ENCODE measurements around the gene ZNF740. TPM values are rescaled to one million over a fixed set of nuclear protein-coding genes. Genes with fewer than 3 reads are reported as not detected.

ZNF740 gene
- total RNA-seq, 2 experiments from 2014 or later = 34.9 to 42.8 TPM

- Mint-ChIP-seq H3K9me3 (no peaks in the 10 kb centered on the region), H3K27me3 (no peaks in the 10 kb centered on the region), H3K4me3 (no peak overlapping the region), H3K27ac (no peak overlapping the region), H3K4me1 (peaks cover 61% of the 10 kb centered on the region), H3K36me3 (peaks cover 39% of the 10 kb centered on the region)
- DNase-seq = no peak
Observed at GRCh38 chr12:53211476-53212381, 31.2 kb downstream of the ZNF740 start.

- no peaks in the 10 kb centered on the region for H3K9me3 Mint-ChIP-seq
- H3K4me3 Mint-ChIP-seq = no peak overlapping the region
- no peak for DNase-seq
- peaks cover 39% of the 10 kb centered on the region for H3K36me3 Mint-ChIP-seq
- no peaks in the 10 kb centered on the region for H3K27me3 Mint-ChIP-seq
- H3K27ac Mint-ChIP-seq = peak overlapping the region; percentile 39
- H3K4me1 Mint-ChIP-seq = peaks cover 63% of the 10 kb centered on the region
Observed at GRCh38 chr12:53212931-53213330, 32.4 kb downstream of the ZNF740 start.

DNA sequence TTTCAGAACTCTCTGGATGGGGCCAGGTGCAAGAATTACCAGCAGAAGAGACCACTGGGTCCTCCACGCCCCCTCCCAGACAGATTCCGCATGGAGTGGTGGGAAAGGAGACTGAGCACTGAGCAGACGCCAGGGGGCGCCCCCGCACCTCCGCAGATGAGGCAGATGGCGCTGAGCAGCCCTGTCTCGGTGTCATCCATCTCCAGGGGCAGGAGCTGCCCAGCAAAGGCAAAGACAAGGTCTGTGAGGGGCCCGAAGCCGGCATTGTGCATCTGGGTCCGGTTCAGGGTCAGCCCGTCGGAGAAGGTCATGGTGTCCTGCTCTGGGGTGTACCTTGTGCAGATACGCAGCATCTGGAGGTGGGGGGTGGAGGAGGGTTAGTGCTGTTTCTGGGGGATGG lies 32.8 kb downstream of the ZNF740 start:
- H3K4me1 Mint-ChIP-seq = peaks cover 63% of the 10 kb centered on the region
- no peaks in the 10 kb centered on the region for H3K9me3 Mint-ChIP-seq
- DNase-seq = peak; percentile 82
- H3K36me3 Mint-ChIP-seq = peaks cover 39% of the 10 kb centered on the region
- H3K27me3 Mint-ChIP-seq = no peaks in the 10 kb centered on the region
- no peak overlapping the region for H3K4me3 Mint-ChIP-seq
- H3K27ac Mint-ChIP-seq = peak overlapping the region; percentile 39

DNA sequence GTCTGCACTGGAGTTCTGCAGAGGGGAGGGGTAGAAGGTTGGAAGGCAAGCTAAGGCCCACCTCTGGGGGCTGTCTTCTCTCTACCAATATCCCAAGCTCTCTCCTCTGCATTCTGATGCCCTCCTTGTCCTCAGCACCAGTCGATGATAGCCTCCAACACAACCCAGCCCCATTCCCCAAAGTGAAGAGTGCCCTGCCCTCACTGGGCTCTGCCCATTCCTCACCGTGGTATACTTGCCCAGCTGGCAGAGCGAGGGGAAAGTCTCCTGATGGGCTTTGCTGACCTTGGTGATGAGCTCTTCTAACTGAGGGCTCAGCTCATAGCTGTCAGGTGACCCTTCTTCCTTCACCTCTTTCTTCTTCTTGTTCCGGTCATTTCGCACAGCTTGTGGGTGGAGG lies 33.7 kb downstream of the ZNF740 start:
- Mint-ChIP-seq H3K4me3 (no peak overlapping the region), H3K9me3 (no peaks in the 10 kb centered on the region), H3K27me3 (no peaks in the 10 kb centered on the region), H3K36me3 (peaks cover 34% of the 10 kb centered on the region), H3K27ac (peak overlapping the region; percentile 59), H3K4me1 (peaks cover 61% of the 10 kb centered on the region)
- no peak for DNase-seq

DNA sequence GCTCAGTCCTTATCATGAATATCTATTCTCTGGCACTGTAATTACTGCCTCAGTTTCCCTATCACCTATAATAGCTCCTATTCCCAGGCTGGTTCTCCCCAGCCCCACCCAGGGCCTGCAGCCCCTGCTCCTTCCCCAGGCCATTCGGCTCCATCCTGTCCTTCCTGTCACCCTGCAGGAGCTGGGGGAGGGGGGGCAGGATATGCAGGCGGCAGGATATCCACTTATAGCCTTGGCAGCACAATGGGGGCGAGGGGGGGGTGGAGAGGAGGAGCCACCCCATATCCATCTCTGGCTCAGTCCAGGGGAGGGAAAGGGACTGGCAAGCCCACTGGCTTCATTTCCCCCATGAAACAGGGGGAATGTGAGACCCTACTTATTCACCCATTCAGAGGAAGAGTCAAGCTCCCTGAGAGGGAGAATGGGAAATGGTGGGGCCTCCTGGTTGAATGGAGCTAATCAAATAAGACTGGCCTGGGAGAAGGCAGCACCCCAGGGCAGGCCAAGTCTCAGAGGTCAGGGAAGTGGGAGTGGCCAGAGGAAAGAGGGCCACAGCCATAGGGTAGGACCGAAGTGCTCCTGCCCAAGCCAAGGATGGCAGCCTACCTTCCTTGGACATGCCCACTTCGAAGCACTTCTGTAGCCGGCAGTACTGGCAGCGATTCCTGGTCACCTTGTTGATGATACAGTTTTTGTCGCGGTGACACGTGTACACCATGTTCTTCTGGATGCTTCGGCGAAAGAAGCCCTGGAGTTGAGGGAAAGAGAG lies 34.3 kb downstream of the ZNF740 start:
- H3K4me1 Mint-ChIP-seq = peaks cover 61% of the 10 kb centered on the region
- no peak overlapping the region for H3K4me3 Mint-ChIP-seq
- H3K36me3 Mint-ChIP-seq = peaks cover 28% of the 10 kb centered on the region
- H3K9me3 Mint-ChIP-seq = no peaks in the 10 kb centered on the region
- H3K27ac Mint-ChIP-seq = peak overlapping the region; percentile 96
- H3K27me3 Mint-ChIP-seq = no peaks in the 10 kb centered on the region
- DNase-seq = no peak

- no peaks in the 10 kb centered on the region for H3K27me3 Mint-ChIP-seq
- H3K4me3 Mint-ChIP-seq = no peak overlapping the region
- H3K27ac Mint-ChIP-seq = peak overlapping the region; percentile 96
- no peak for DNase-seq
- peaks cover 63% of the 10 kb centered on the region for H3K4me1 Mint-ChIP-seq
- H3K9me3 Mint-ChIP-seq = no peaks in the 10 kb centered on the region
- H3K36me3 Mint-ChIP-seq = peaks cover 22% of the 10 kb centered on the region
Observed at GRCh38 chr12:53215497-53215896, 35.0 kb downstream of the ZNF740 start.

- Mint-ChIP-seq H3K36me3 (peaks cover 13% of the 10 kb centered on the region), H3K9me3 (no peaks in the 10 kb centered on the region), H3K4me1 (peaks cover 65% of the 10 kb centered on the region)
Observed at GRCh38 chr12:53217051-53217930, 36.8 kb downstream of the ZNF740 start.

DNA sequence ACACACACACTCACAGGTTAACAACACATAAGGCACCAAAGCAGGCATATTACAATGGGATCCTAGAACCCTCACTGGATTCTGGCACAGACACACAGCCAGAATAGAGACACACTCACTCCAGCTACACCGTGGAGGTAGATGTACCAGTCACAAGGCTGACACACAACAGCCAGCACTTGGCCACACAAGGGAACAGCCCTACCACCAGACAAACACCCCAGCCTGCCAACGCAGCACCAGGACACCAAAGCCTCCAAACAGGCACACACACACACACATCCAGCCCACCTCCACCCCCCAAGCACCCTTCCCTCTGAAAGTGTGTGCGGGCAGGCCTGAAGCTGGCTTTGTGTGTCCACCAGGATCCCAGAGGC lies 37.4 kb downstream of the ZNF740 start:
- no peaks in the 10 kb centered on the region for H3K9me3 Mint-ChIP-seq

More at GRCh38 chr12:53217051-53217930, 36.8 kb downstream of the ZNF740 start:
- Mint-ChIP-seq H3K27me3 (no peaks in the 10 kb centered on the region), H3K27ac (peak overlapping the region; percentile 96), H3K4me3 (peak overlapping the region; percentile 88)
- DNase-seq = peak; percentile 56

DNA sequence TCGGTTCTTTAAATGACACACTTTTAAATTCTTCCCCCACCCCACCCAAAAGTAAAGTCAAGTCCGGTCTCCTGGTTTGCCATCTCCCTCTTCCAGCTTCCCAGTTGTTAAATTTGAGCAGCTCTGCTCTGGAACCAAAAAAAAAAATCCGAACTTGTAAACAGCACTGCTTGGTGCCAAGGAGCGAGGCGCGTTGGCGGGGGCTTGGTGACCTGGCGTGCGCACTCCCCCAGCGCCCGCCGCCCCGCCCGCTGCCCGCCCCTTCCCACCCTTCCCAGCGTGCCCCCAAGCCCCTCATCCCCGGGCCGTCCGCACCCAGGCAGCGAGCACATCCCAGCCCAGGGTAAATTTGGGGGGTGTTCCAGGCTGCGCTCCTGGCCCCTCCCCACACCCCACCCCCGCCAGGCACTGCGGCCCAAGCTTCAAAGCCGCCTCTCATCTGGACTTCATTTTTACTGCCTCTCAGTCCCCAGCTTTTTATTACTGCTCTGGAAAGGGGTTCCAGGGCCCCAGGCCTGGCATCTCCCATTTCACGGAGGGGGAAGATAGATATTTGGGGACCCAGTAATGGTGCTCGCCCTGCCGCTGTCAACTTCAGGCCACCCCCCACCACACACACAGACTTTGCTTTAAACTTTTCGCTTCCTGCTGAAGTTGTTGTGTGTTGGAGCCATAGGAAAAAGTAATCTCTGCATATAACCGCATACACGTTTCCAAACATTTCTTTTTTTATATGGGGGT lies 38.2 kb downstream of the ZNF740 start:
- Mint-ChIP-seq H3K4me3 (peak overlapping the region; percentile 88), H3K27me3 (no peaks in the 10 kb centered on the region)
- peak; percentile 37 for DNase-seq

More for the DNA sequence above, 37.4 kb downstream of the ZNF740 start:
- no peak for DNase-seq
- Mint-ChIP-seq H3K27ac (peak overlapping the region; percentile 96), H3K4me1 (peaks cover 69% of the 10 kb centered on the region), H3K36me3 (peaks cover 10% of the 10 kb centered on the region), H3K27me3 (no peaks in the 10 kb centered on the region), H3K4me3 (peak overlapping the region; percentile 88)

GRCh38 chr12:53219292-53219955 lies 38.9 kb downstream of the ZNF740 start:
- H3K4me1 Mint-ChIP-seq = peaks cover 68% of the 10 kb centered on the region
- DNase-seq = peak; percentile 84
- peaks cover 3% of the 10 kb centered on the region for H3K36me3 Mint-ChIP-seq
- H3K9me3 Mint-ChIP-seq = no peaks in the 10 kb centered on the region
- H3K27me3 Mint-ChIP-seq = no peaks in the 10 kb centered on the region
- peak overlapping the region; percentile 88 for H3K4me3 Mint-ChIP-seq
- peak overlapping the region; percentile 95 for H3K27ac Mint-ChIP-seq

More for the DNA sequence above, 38.2 kb downstream of the ZNF740 start:
- peaks cover 3% of the 10 kb centered on the region for H3K36me3 Mint-ChIP-seq
- peaks cover 67% of the 10 kb centered on the region for H3K4me1 Mint-ChIP-seq
- no peaks in the 10 kb centered on the region for H3K9me3 Mint-ChIP-seq
- H3K27ac Mint-ChIP-seq = peak overlapping the region; percentile 96

GRCh38 chr12:53219956-53220693 lies 39.6 kb downstream of the ZNF740 start:
- Mint-ChIP-seq H3K36me3 (peaks cover 3% of the 10 kb centered on the region), H3K4me3 (peak overlapping the region; percentile 88), H3K9me3 (no peaks in the 10 kb centered on the region), H3K4me1 (peaks cover 73% of the 10 kb centered on the region), H3K27ac (peak overlapping the region; percentile 95), H3K27me3 (no peaks in the 10 kb centered on the region)
- peak; percentile 83 for DNase-seq

DNA sequence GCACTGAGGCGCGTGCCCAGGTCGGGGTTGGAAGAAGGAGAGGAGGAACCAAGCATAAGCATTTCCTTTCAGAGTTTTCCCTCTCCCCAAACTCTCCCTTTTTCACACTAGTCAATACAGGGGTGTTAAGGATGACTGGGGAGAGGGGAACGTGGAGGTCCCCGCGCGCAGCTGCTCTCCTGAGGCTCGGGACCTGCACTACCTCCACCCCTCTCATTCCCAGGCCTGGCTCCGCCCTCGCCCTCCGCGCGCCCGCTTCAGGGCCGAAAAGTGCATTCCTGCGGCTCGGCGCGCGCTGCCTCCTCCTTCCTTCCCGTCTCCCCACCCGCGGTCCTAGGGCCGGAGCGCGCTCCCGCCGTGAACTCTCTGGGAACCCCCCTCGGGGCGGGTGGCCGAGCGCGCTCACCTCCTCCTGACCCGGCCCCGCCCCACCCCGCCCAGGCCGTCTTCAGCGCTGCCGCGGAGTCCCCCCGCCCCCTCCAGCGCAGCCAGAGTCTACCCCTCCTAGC lies 40.2 kb downstream of the ZNF740 start:
- no peaks in the 10 kb centered on the region for H3K27me3 Mint-ChIP-seq
- peak; percentile 89 for DNase-seq
- peaks cover 73% of the 10 kb centered on the region for H3K4me1 Mint-ChIP-seq
- peak overlapping the region; percentile 88 for H3K4me3 Mint-ChIP-seq
- H3K9me3 Mint-ChIP-seq = no peaks in the 10 kb centered on the region
- H3K27ac Mint-ChIP-seq = peak overlapping the region; percentile 87
- H3K36me3 Mint-ChIP-seq = peaks cover 6% of the 10 kb centered on the region
